H1 (cell line): ENCODE measurements around the gene TMEM250. TPM values are rescaled to one million over a fixed set of nuclear protein-coding genes. Genes with fewer than 3 reads are reported as not detected.

Experiments
- CTCF ChIA-PET: fragments of 300-600 bp; sonication (Branson Sonifier 250); formaldehyde crosslinking; loops from one replicate; lab custom pipeline; 2021; ENCODE audit not compliant: partially characterized antibody; lab: Charles Lee
- POLR2A ChIA-PET: fragments of 300-600 bp; sonication (Branson Sonifier 250); formaldehyde crosslinking; loops from one replicate; lab custom pipeline; 2021; ENCODE audit warnings: inconsistent platforms; ENCODE audit not compliant: partially characterized antibody; lab: Charles Lee
- DNase-seq, 2 experiments: peaks; one replicate each; pipeline versions ENCODE4 v3.0.0 to v3.0.0-alpha.2; 2010 to 2022; ENCODE audit warnings: low spot score in 2 of 2, low read depth in 1 of 2, mixed read lengths in 1 of 2
- FAIRE-seq: peaks from 2 replicates; lab custom pipeline; 2011; peaks lifted over from hg19 to GRCh38; lab: Jason Lieb, UNC
- H2AFZ ChIP-seq: 2 replicates; pipeline ENCODE4 v1.8.1; 2012; ENCODE audit warnings: low read length, inconsistent platforms
- H2AK5ac ChIP-seq: 2 replicates; pipeline ENCODE4 v1.6.1; 2013; ENCODE audit warnings: low read depth, low read length
- H2BK120ac ChIP-seq: replicated peaks from 2 replicates; pipeline ENCODE3; 2013; ENCODE audit warnings: low read depth, low read length, inconsistent platforms
- H2BK12ac ChIP-seq: 2 replicates; pipeline ENCODE4 v1.6.1; 2013; ENCODE audit warnings: low read depth, low read length
- H2BK15ac ChIP-seq: 2 replicates; pipeline ENCODE4 v1.6.1; 2013; ENCODE audit warnings: low read length
- H2BK20ac ChIP-seq: 2 replicates; pipeline ENCODE4 v1.6.1; 2013; ENCODE audit warnings: low read length
- H2BK5ac ChIP-seq: 2 replicates; pipeline ENCODE4 v1.6.1; 2013; ENCODE audit warnings: low read depth, low read length
- H3K14ac ChIP-seq: 2 replicates; pipeline ENCODE4 v1.6.1; 2013; ENCODE audit warnings: inconsistent platforms; ENCODE audit not compliant: insufficient read length
- H3K18ac ChIP-seq: 2 replicates; pipeline ENCODE4 v1.6.1; 2013; ENCODE audit warnings: low read length; ENCODE audit errors: extremely low read depth
- H3K23ac ChIP-seq: 2 replicates; pipeline ENCODE4 v1.6.1; 2013; ENCODE audit warnings: inconsistent platforms; ENCODE audit not compliant: insufficient read length
- H3K23me2 ChIP-seq: 2 replicates; pipeline ENCODE4 v1.6.1; 2013; ENCODE audit warnings: low read depth, low read length
- H3K27ac ChIP-seq: 2 replicates; pipeline ENCODE4 v1.6.1; 2011; ENCODE audit warnings: low read depth, low read length, inconsistent platforms
- H3K27me3 ChIP-seq, 4 experiments: replicated peaks in 1 of 4; 1 replicate in 1 of 4; 2 replicates in 3 of 4; pipeline versions ENCODE4 v1.6.1 to v1.8.1; 2011 to 2013; ENCODE audit warnings: low read length in 3 of 4, mild to moderate bottlenecking in 3 of 4, inconsistent platforms in 2 of 4, mixed read lengths in 2 of 4, moderate library complexity in 1 of 4; ENCODE audit not compliant: control insufficient read depth in 3 of 4, insufficient read depth in 3 of 4; ENCODE audit errors: extremely low read depth in 1 of 4
- H3K36me3 ChIP-seq, 4 experiments: 2 replicates each; pipeline versions ENCODE4 v1.6.1 to v1.8.1; 2011 to 2013; ENCODE audit warnings: mild to moderate bottlenecking in 4 of 4, low read length in 3 of 4, moderate library complexity in 2 of 4, control low read depth in 1 of 4, inconsistent platforms in 1 of 4; ENCODE audit not compliant: insufficient read depth in 4 of 4, control insufficient read depth in 2 of 4
- H3K4ac ChIP-seq: replicated peaks from 2 replicates; pipeline ENCODE3; 2013; ENCODE audit warnings: low read length, low read depth, mixed read lengths, inconsistent platforms; ENCODE audit not compliant: insufficient read length
- H3K4me1 ChIP-seq, 4 experiments: replicated peaks in 1 of 4; 1 replicate in 1 of 4; 2 replicates in 3 of 4; pipeline versions ENCODE4 v1.6.1 to v1.8.1; 2011 to 2013; ENCODE audit warnings: low read length in 3 of 4, inconsistent platforms in 2 of 4, mixed read lengths in 1 of 4; ENCODE audit not compliant: insufficient read depth in 4 of 4, control insufficient read depth in 3 of 4
- H3K4me2 ChIP-seq, 2 experiments: 2 replicates each; pipeline versions ENCODE4 v1.6.1 to v1.8.1; 2011 to 2013; ENCODE audit warnings: low read depth in 2 of 2, low read length in 2 of 2, control low read depth in 1 of 2, inconsistent platforms in 1 of 2, mild to moderate bottlenecking in 1 of 2; ENCODE audit not compliant: insufficient read depth in 1 of 2
- H3K4me3 ChIP-seq, 4 experiments: fragments of 200-600, 300-600 bp in 1 of 4; sonication (generic), shearing (Covaris generic), sonication (Bioruptor Twin) in 1 of 4; 2 replicates each; pipeline versions ENCODE4 v1.5.1 to v1.8.1; 2011 to 2016; ENCODE audit warnings: low read length in 4 of 4, low read depth in 3 of 4, control low read depth in 2 of 4, inconsistent platforms in 2 of 4, mild to moderate bottlenecking in 2 of 4, mixed read lengths in 1 of 4, moderate library complexity in 1 of 4; ENCODE audit not compliant: insufficient read depth in 2 of 4; ENCODE audit errors: extremely low read depth in 1 of 4
- H3K56ac ChIP-seq: replicated peaks from 2 replicates; pipeline ENCODE3; 2013; ENCODE audit warnings: low read depth, mild to moderate bottlenecking, mixed read lengths, low read length, inconsistent platforms; ENCODE audit not compliant: insufficient read length
- H3K79me1 ChIP-seq: 2 replicates; pipeline ENCODE4 v1.6.1; 2013; ENCODE audit warnings: low read depth, low read length, control low read depth
- H3K79me2 ChIP-seq, 2 experiments: 2 replicates each; pipeline versions ENCODE4 v1.6.1 to v1.8.1; 2012 to 2013; ENCODE audit warnings: low read length in 2 of 2, mild to moderate bottlenecking in 2 of 2, inconsistent platforms in 1 of 2; ENCODE audit not compliant: insufficient read depth in 2 of 2, control insufficient read depth in 1 of 2
- H3K9ac ChIP-seq, 4 experiments: replicated peaks in 1 of 4; 1 replicate in 1 of 4; 2 replicates in 3 of 4; pipeline versions ENCODE4 v1.6.1 to v1.8.1; 2011 to 2013; ENCODE audit warnings: low read depth in 3 of 4, low read length in 3 of 4, control low read depth in 2 of 4, mild to moderate bottlenecking in 2 of 4, moderate library complexity in 2 of 4, inconsistent platforms in 1 of 4; ENCODE audit errors: extremely low read depth in 1 of 4
- H3K9me3 ChIP-seq, 2 experiments: 2 replicates each; pipeline versions ENCODE4 v1.6.1 to v1.8.1; 2012 to 2013; ENCODE audit warnings: mild to moderate bottlenecking in 2 of 2, moderate library complexity in 2 of 2, control low read depth in 1 of 2, inconsistent platforms in 1 of 2, low read depth in 1 of 2, low read length in 1 of 2, mixed read lengths in 1 of 2; ENCODE audit not compliant: insufficient read depth in 2 of 2
- H4K20me1 ChIP-seq, 2 experiments: replicated peaks in 1 of 2; 2 replicates each; pipeline versions ENCODE3 to v1.8.1; 2011 to 2013; ENCODE audit warnings: inconsistent platforms in 2 of 2, low read length in 2 of 2, mild to moderate bottlenecking in 1 of 2; ENCODE audit not compliant: insufficient read depth in 2 of 2, control insufficient read depth in 1 of 2
- H4K5ac ChIP-seq: 2 replicates; pipeline ENCODE4 v1.6.1; 2013; ENCODE audit warnings: low read length, low read depth, mixed read lengths, inconsistent platforms; ENCODE audit not compliant: insufficient read length
- H4K8ac ChIP-seq: 2 replicates; pipeline ENCODE4 v1.8.0; 2013; ENCODE audit warnings: mild to moderate bottlenecking, moderate library complexity, low read length, inconsistent platforms; ENCODE audit not compliant: insufficient read depth; ENCODE audit errors: extremely low read depth
- H4K91ac ChIP-seq: replicated peaks from 2 replicates; pipeline ENCODE3; 2013; ENCODE audit warnings: low read length, mixed read lengths, inconsistent platforms; ENCODE audit not compliant: insufficient read length
- BCL11A ChIP-seq, 2 experiments: IDR thresholded peaks; one replicate each; pipeline ENCODE4 v1.6.1; 2011; ENCODE audit warnings: low read depth in 2 of 2, low read length in 2 of 2, mild to moderate bottlenecking in 2 of 2
- CHD1 ChIP-seq: IDR thresholded peaks from 2 replicates; pipeline ENCODE4 v1.6.1; 2012; ENCODE audit warnings: low read depth, low read length, improper control_type of control experiment
- EZH2 ChIP-seq: fragments of 200-600 bp; sonication (generic); IDR thresholded peaks from 2 replicates; pipeline ENCODE4 v1.7.1; 2012; ENCODE audit warnings: low read depth, mild to moderate bottlenecking, moderate library complexity, low read length, inconsistent platforms; ENCODE audit not compliant: severe bottlenecking
- GABPA ChIP-seq: IDR thresholded peaks from 2 replicates; pipeline ENCODE4 v1.6.1; 2011; ENCODE audit warnings: mild to moderate bottlenecking, low read length, moderate library complexity, borderline replicate concordance; ENCODE audit not compliant: insufficient read depth
- PHF8 ChIP-seq: fragments of 200-600 bp; sonication (generic); conservative IDR thresholded peaks from 2 replicates; pipeline ENCODE4 v1.7.1; 2012; ENCODE audit warnings: low read depth, mild to moderate bottlenecking, inconsistent platforms, low read length, moderate library complexity
- POLR2A ChIP-seq, 2 experiments: IDR thresholded peaks; 1 replicate in 1 of 2; 2 replicates in 1 of 2; pipeline ENCODE4 v1.6.1; 2011; ENCODE audit warnings: low read depth in 2 of 2, low read length in 2 of 2, mild to moderate bottlenecking in 2 of 2; ENCODE audit errors: control extremely low read depth in 1 of 2
- POLR2AphosphoS5 ChIP-seq: IDR thresholded peaks from 2 replicates; pipeline ENCODE4 v1.6.1; 2011; ENCODE audit warnings: low read depth, low read length
- POU5F1 ChIP-seq: IDR thresholded peaks from 2 replicates; pipeline ENCODE4 v1.6.1; 2011; ENCODE audit warnings: low read depth, mild to moderate bottlenecking, low read length, moderate library complexity
- SUZ12 ChIP-seq: fragments of 200-600 bp; sonication (generic); IDR thresholded peaks from 2 replicates; pipeline ENCODE4 v1.6.1; 2012; ENCODE audit warnings: mild to moderate bottlenecking, inconsistent platforms, low read length, moderate library complexity, mixed read lengths
- TAF1 ChIP-seq: IDR thresholded peaks from 2 replicates; pipeline ENCODE4 v1.6.1; 2011; ENCODE audit warnings: mild to moderate bottlenecking, low read depth, low read length
- TEAD4 ChIP-seq: IDR thresholded peaks from 2 replicates; pipeline ENCODE4 v1.6.1; 2012; ENCODE audit warnings: low read depth, low read length, inconsistent platforms, mixed read lengths
- WGBS, 2 experiments: shearing (Covaris generic) in 1 of 2; methylation state at CpG; one replicate each; pipeline versions ENCODE4 v1.1.6 to v1.1.7; 2013 to 2015; ENCODE audit warnings: low lambda C conversion rate in 2 of 2, mixed read lengths in 2 of 2, inconsistent platforms in 1 of 2, low coverage in 1 of 2, missing lambda C conversion rate in 1 of 2; ENCODE audit not compliant: insufficient replicate concordance in 2 of 2, insufficient coverage in 1 of 2, insufficient read length in 1 of 2; ENCODE audit errors: extremely low coverage in 1 of 2, missing lambda C conversion rate in 1 of 2; 5-methylcytosine and 5-hydroxymethylcytosine counted together
- polyA plus RNA-seq, 7 experiments: library from polyadenylated mRNA; depleted of rRNA in 3 of 7; stranded (reverse) in 5 of 7; unstranded in 2 of 7; fragments of >200 nt in 5 of 7; fragments of 200-250 nt in 2 of 7; gene quantifications; 1 replicate in 5 of 7; 2 replicates in 1 of 7; 4 replicates in 1 of 7; pipeline versions ENCODE4 v1.2.1 to v1.2.3, GENCODE V29; 2011 to 2013; ENCODE audit warnings: missing spikeins in 2 of 7, mixed read lengths in 2 of 7
- total RNA-seq: library from RNA; stranded (reverse); fragmentation: NEBNext Ultra II Directional; extraction: Animal tissue kit (Norgen Biotek cat#: 25700); gene quantifications from 2 replicates; pipeline ENCODE4 v1.2.1, GENCODE V29; 2021
- TF ChIP-seq, protein P1 (sequence below): IDR thresholded peaks from 2 replicates; pipeline ENCODE4 v1.6.1; 2011; ENCODE audit warnings: low read depth, mild to moderate bottlenecking, low read length; ENCODE audit not compliant: insufficient read depth
- TF ChIP-seq, protein P2 (sequence below): IDR thresholded peaks from 2 replicates; pipeline ENCODE4 v1.6.1; 2011; ENCODE audit warnings: low read length, improper control_type of control experiment

TMEM250 gene
- total and polyA plus RNA-seq, 2 of the 8 experiments (the other 6 are each of a cell fraction or from before 2014, with no cell fraction given), result 22.3 to 34.9 TPM

DNA sequence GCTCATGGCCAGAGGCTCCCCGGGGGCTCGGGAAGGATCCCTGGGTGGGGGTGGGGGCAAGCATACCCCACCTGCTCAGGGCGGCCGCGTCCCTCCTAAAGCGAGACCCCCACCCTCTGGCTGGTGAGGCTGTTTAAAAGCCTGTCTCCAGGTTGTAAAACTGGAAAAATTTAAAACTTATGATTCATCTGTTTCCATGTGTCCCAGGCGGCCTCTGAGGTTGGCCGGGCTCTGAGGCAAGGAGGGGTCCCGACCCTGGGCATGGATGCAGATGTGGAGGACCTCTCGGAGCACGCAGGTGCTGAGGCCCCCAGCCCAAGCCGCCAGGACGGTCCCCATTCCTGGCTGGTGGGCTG is 24.2 kb upstream of the TMEM250 start:
- CTCF ChIA-PET, result interaction anchor here (1.1 to 3.1 kb wide), 8 partner anchors 9 to 142 kb away, joined by 3 to 10 read pairs (median 6); no protein-coding TSS in a partner anchor
- peaks cover 3 to 25% (median 15%) of the 10 kb centered on the region in 4 experiments for H3K4me1 ChIP-seq
- H2BK12ac ChIP-seq, result 0 out of 2 replicates have a peak overlapping the region, but pooled peaks have one; percentile 50
- peak overlapping the region; percentile 87 for H3K18ac ChIP-seq
- DNase-seq (no peak), FAIRE-seq (no peak)
- H3K9me3 ChIP-seq, result no peaks in the 10 kb centered on the region
- H3K36me3 ChIP-seq, result no peaks in the 10 kb centered on the region
- no peaks in the 10 kb centered on the region for H4K20me1 ChIP-seq
- H3K23me2 ChIP-seq, result peaks cover 2% of the 10 kb centered on the region; the same call in 1 of the 2 replicates
- H4K91ac ChIP-seq, result no peak overlapping the region
- H3K27me3 ChIP-seq, result no peaks in the 10 kb centered on the region; a peak in 1 of 7 replicates
- WGBS, 2 experiments, result 33% methylated on average over 11 of the region's 13 CpGs; no CpG with 5 or more reads in 1 of the 2 experiments
- no peak overlapping the region for H2BK120ac ChIP-seq
- H3K14ac ChIP-seq, result no peak overlapping the region
- no peaks in the 10 kb centered on the region for H3K79me1 ChIP-seq
- no peak overlapping the region for H4K5ac ChIP-seq
- H3K9ac ChIP-seq, result no peak overlapping the region
- no peak overlapping the region for H2BK20ac ChIP-seq
- H3K4ac ChIP-seq, result no peak overlapping the region
- peak overlapping the region in 1 of 4 experiments; percentile 41; a peak in 1 of 8 replicates for H3K4me3 ChIP-seq
- POLR2A ChIA-PET, result no interaction called here
- H3K23ac ChIP-seq, result no peak overlapping the region
- no peak overlapping the region for H2AFZ ChIP-seq
- H3K4me2 ChIP-seq, result peak overlapping the region; percentile 16 to 41; a peak in 3 of 4 replicates
- 0 out of 2 replicates have a peak overlapping the region, but pooled peaks have one; percentile 82 for H4K8ac ChIP-seq
- no peak overlapping the region for H2AK5ac ChIP-seq
- no peak overlapping the region for H3K27ac ChIP-seq
- no peak overlapping the region for H2BK15ac ChIP-seq
- H3K79me2 ChIP-seq, result no peaks in the 10 kb centered on the region
- H2BK5ac ChIP-seq, result no peak overlapping the region
- H3K56ac ChIP-seq, result no peak overlapping the region
- TF ChIP-seq BCL11A (IDR thresholded peaks at IDR 0.05; ENCODE audit: low read depth in 2 of 2, low read length in 2 of 2) (no peak), GABPA (no peak), SUZ12 (no peak), POU5F1 (no peak), TAF1 (no peak), POLR2A (IDR thresholded peaks at IDR 0.05; ENCODE audit: control extremely low read depth in 1 of 2, low read depth in 2 of 2, low read length in 2 of 2) (no peak), POLR2AphosphoS5 (no peak), EZH2 (no peak), PHF8 (no peak), CHD1 (no peak), TEAD4 (no peak)
- TF ChIP-seq, protein P1, sequence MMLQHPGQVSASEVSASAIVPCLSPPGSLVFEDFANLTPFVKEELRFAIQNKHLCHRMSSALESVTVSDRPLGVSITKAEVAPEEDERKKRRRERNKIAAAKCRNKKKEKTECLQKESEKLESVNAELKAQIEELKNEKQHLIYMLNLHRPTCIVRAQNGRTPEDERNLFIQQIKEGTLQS, result no peak
- TF ChIP-seq, protein P2, sequence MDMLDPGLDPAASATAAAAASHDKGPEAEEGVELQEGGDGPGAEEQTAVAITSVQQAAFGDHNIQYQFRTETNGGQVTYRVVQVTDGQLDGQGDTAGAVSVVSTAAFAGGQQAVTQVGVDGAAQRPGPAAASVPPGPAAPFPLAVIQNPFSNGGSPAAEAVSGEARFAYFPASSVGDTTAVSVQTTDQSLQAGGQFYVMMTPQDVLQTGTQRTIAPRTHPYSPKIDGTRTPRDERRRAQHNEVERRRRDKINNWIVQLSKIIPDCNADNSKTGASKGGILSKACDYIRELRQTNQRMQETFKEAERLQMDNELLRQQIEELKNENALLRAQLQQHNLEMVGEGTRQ, result no peak
